WTC11 (cell line): Measurements from ENCODE around the gene TCP11.

Source experiments
- CREB1 ChIP-seq: sonication (generic); formaldehyde crosslinking; IDR thresholded peaks from 2 replicates; pipeline ENCODE4 v1.8.0; 2023; ENCODE audit warnings: mild to moderate bottlenecking, missing genetic modification reagents
- ESRRA ChIP-seq: sonication (generic); formaldehyde crosslinking; IDR thresholded peaks from 2 replicates; pipeline ENCODE4 v1.8.1; 2022; ENCODE audit warnings: mild to moderate bottlenecking, missing genetic modification reagents, borderline replicate concordance
- FOXK1 ChIP-seq: sonication (generic); formaldehyde crosslinking; IDR thresholded peaks from 2 replicates; pipeline ENCODE4 v1.8.0; 2022; ENCODE audit warnings: mild to moderate bottlenecking, moderate library complexity, missing genetic modification reagents
- NR2C2 ChIP-seq: sonication (generic); formaldehyde crosslinking; IDR thresholded peaks from 2 replicates; pipeline ENCODE4 v1.8.0; 2022; ENCODE audit warnings: mild to moderate bottlenecking, missing genetic modification reagents
- SP1 ChIP-seq: sonication (generic); formaldehyde crosslinking; conservative IDR thresholded peaks from 2 replicates; pipeline ENCODE4 v1.8.1; 2022; ENCODE audit warnings: missing genetic modification reagents
- USF1 ChIP-seq: sonication (generic); formaldehyde crosslinking; IDR thresholded peaks from 2 replicates; pipeline ENCODE4 v1.8.0; 2022; ENCODE audit warnings: mild to moderate bottlenecking, missing genetic modification reagents
- TF ChIP-seq, protein P1 (sequence below): fragments of 200-600 bp; IDR thresholded peaks from 2 replicates; pipeline ENCODE4 v1.8.0; 2022; ENCODE audit warnings: antibody characterized with exemption
- TF ChIP-seq, protein P2 (sequence below): sonication (generic); formaldehyde crosslinking; IDR thresholded peaks from 2 replicates; pipeline ENCODE4 v1.8.1; 2023; ENCODE audit warnings: mild to moderate bottlenecking, missing genetic modification reagents, moderate library complexity
- TF ChIP-seq, protein P3 (sequence below): fragments of 250-450 bp; sonication (Bioruptor Pico); IDR thresholded peaks from 2 replicates; pipeline ENCODE4 v1.9.0; 2021; ENCODE audit warnings: moderate library complexity, mild to moderate bottlenecking, inconsistent platforms, borderline replicate concordance
- TF ChIP-seq, protein P4 (sequence below): sonication (generic); formaldehyde crosslinking; IDR thresholded peaks from 2 replicates; pipeline ENCODE4 v1.8.1; 2022; ENCODE audit warnings: low read depth, missing genetic modification reagents, borderline replicate concordance

DNA sequence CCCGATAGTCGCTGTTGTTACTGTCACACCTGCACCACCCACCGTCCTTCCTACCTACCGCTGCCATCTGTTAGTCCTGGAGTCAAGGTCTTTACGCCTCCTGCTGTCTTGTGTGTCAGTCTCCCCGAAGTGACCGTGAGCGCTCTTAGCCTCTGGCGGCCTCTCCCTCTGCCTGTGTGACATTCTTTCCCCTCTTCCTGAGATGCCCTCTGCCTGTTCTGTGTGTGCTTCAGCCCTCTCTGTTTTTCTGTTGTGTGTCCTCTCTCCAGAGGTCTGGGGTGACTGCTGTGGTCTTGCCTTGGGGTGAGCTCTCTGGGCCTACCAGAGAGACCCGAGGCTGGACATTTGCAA lies 54.9 kb downstream of the TCP11 start:
- TF ChIP-seq, protein P1, sequence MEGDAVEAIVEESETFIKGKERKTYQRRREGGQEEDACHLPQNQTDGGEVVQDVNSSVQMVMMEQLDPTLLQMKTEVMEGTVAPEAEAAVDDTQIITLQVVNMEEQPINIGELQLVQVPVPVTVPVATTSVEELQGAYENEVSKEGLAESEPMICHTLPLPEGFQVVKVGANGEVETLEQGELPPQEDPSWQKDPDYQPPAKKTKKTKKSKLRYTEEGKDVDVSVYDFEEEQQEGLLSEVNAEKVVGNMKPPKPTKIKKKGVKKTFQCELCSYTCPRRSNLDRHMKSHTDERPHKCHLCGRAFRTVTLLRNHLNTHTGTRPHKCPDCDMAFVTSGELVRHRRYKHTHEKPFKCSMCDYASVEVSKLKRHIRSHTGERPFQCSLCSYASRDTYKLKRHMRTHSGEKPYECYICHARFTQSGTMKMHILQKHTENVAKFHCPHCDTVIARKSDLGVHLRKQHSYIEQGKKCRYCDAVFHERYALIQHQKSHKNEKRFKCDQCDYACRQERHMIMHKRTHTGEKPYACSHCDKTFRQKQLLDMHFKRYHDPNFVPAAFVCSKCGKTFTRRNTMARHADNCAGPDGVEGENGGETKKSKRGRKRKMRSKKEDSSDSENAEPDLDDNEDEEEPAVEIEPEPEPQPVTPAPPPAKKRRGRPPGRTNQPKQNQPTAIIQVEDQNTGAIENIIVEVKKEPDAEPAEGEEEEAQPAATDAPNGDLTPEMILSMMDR: no peak
- TF ChIP-seq NR2C2 (CRISPR knock-in tag) (no peak), ESRRA (CRISPR knock-in tag) (no peak), SP1 (CRISPR knock-in tag) (no peak), USF1 (no peak), CREB1 (no peak), FOXK1 (CRISPR knock-in tag) (no peak)
- TF ChIP-seq, protein P2, sequence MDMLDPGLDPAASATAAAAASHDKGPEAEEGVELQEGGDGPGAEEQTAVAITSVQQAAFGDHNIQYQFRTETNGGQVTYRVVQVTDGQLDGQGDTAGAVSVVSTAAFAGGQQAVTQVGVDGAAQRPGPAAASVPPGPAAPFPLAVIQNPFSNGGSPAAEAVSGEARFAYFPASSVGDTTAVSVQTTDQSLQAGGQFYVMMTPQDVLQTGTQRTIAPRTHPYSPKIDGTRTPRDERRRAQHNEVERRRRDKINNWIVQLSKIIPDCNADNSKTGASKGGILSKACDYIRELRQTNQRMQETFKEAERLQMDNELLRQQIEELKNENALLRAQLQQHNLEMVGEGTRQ (CRISPR knock-in tag): no peak
- TF ChIP-seq, protein P3, sequence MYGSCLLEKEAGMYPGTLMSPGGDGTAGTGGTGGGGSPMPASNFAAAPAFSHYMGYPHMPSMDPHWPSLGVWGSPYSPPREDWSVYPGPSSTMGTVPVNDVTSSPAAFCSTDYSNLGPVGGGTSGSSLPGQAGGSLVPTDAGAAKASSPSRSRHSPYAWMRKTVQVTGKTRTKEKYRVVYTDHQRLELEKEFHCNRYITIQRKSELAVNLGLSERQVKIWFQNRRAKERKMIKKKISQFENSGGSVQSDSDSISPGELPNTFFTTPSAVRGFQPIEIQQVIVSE (CRISPR knock-in tag): no peak
- TF ChIP-seq, protein P4, sequence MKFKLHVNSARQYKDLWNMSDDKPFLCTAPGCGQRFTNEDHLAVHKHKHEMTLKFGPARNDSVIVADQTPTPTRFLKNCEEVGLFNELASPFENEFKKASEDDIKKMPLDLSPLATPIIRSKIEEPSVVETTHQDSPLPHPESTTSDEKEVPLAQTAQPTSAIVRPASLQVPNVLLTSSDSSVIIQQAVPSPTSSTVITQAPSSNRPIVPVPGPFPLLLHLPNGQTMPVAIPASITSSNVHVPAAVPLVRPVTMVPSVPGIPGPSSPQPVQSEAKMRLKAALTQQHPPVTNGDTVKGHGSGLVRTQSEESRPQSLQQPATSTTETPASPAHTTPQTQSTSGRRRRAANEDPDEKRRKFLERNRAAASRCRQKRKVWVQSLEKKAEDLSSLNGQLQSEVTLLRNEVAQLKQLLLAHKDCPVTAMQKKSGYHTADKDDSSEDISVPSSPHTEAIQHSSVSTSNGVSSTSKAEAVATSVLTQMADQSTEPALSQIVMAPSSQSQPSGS: no peak
